Adrenal gland (tissue), 12 donors: Measurements from ENCODE around the gene SCAI. TPM values are rescaled to one million over a fixed set of nuclear protein-coding genes. Genes with fewer than 3 reads are reported as not detected.
"Not testable (repeated sequence)": the region's sequence is repeated elsewhere in the genome, so short reads cannot be mapped to it uniquely, and the experiment has no call there.

Experiments
- DNase-seq, 7 donors: peaks; one replicate each; pipeline ENCODE4 v3.0.0-alpha.2; 2019 to 2020
- H3K27ac ChIP-seq, 5 donors: fragments of 200-600 bp; sonication (generic) in 4 of 5; 1 replicate in 3 of 5; 2 replicates in 2 of 5; pipeline versions ENCODE4 v1.5.1 to v1.8.0; 2016 to 2020; ENCODE audit warnings: mild to moderate bottlenecking in 1 of 5
- H3K27me3 ChIP-seq: fragments of 200-600 bp; 2 replicates; pipeline ENCODE4 v1.8.0; 2021
- H3K36me3 ChIP-seq, 2 donors: fragments of 200-600 bp; replicated peaks in 1 of 2; 1 replicate in 1 of 2; 2 replicates in 1 of 2; pipeline versions ENCODE4 v1.5.1 to v1.8.0; 2018 to 2022
- H3K4me1 ChIP-seq, 2 donors: fragments of 200-600 bp; replicated peaks in 1 of 2; 1 replicate in 1 of 2; 2 replicates in 1 of 2; pipeline versions ENCODE4 v1.5.1 to v1.8.0; 2018 to 2021
- H3K4me3 ChIP-seq, 4 donors: fragments of 200-600 bp; sonication (generic) in 3 of 4; one replicate each; pipeline ENCODE4 v1.5.1; 2016 to 2018
- H3K9me3 ChIP-seq, 3 donors: fragments of 200-600 bp; sonication (generic) in 1 of 3; replicated peaks in 1 of 3; 1 replicate in 2 of 3; 2 replicates in 1 of 3; pipeline versions ENCODE4 v1.5.1 to v1.8.0; 2016 to 2021
- CTCF ChIP-seq, 6 experiments: fragments of 450-650 bp in 4 of 6; fragments of 200-600 bp in 2 of 6; sonication (generic) in 1 of 6; IDR thresholded peaks; 1 replicate in 5 of 6; 2 replicates in 1 of 6; pipeline versions ENCODE4 v1.5.1 to v1.8.0; 2016 to 2021; ENCODE audit warnings: antibody characterized with exemption in 6 of 6, mild to moderate bottlenecking in 2 of 6, moderate library complexity in 1 of 6
- POLR2A ChIP-seq, 2 donors: fragments of 450-650 bp; IDR thresholded peaks; one replicate each; pipeline ENCODE4 v1.6.1; 2017; ENCODE audit warnings: antibody characterized with exemption in 2 of 2, mild to moderate bottlenecking in 2 of 2, moderate library complexity in 1 of 2
- WGBS, 4 donors: extraction: QIAGEN DNeasy Blood & Tissue Kit in 2 of 4; methylation state at CpG; one replicate each; pipeline versions ENCODE4 v1.1.5 to v1.1.7; 2013 to 2017; 5-methylcytosine and 5-hydroxymethylcytosine counted together
- intact Hi-C, 2 donors: fragments of 100-400 bp; cut with DNase I; formaldehyde crosslinking; loops; one replicate each; pipeline versions ENCODE4 v1.14.1 to v1.15.0; 2022 to 2023
- polyA plus RNA-seq, 3 donors: library from polyadenylated mRNA; stranded (reverse); fragments of 200-250 nt in 2 of 3; fragments of 350-450 nt in 1 of 3; fragmentation: Illumina TruSeq in 1 of 3; extraction: RNeasy Lipid Tissue Mini Kit (QIAGEN cat#74804) in 1 of 3; gene quantifications; one replicate each; pipeline ENCODE4 v1.2.3, GENCODE V29; 2013 to 2014
- total RNA-seq, 9 donors: library from RNA; depleted of rRNA in 4 of 9; stranded (reverse); fragments of >200 nt in 4 of 9; fragments of 120-200 nt in 1 of 9; fragmentation: NEBNext Ultra II Directional in 1 of 9; extraction: Animal tissue kit (Norgen Biotek cat#: 25700) in 1 of 9; gene quantifications; one replicate each; pipeline versions ENCODE4 v1.1.0 to v1.2.4, GENCODE V29; 2013 to 2023
- donor health status: healthy with polysubstance abuse.
- donor health status: Bipolar disorder and iron deficiency.
- donor health status: DM: yes; HTN: yes; CAD: no.
- donor health status: DM: no; HTN: no; CAD: no.
- donor health status: DM: no; HTN: no; CAD: no.
- donor health status: DM: yes; HTN: yes; CAD: no.

SCAI gene
- total and polyA plus RNA-seq, 12 donors: 1.4 to 19.6 (median 9.2) TPM

GRCh38 chr9:124934290-124934689 lies 209.0 kb downstream of the SCAI start:
- intact Hi-C loops: loop anchor here in 1 of 2 donors (10.0 kb wide), 1 partner anchor 211 kb away; the partner anchor contains the start of gene SCAI
- no peak for DNase-seq
- Histone ChIP-seq H3K27me3 (no peaks in the 10 kb centered on the region), H3K4me3 (no peak overlapping the region), H3K27ac (no peak overlapping the region), H3K4me1 (peaks cover 0 to 2% of the 10 kb centered on the region in 2 donors), H3K36me3 (peaks cover 0 to 55% of the 10 kb centered on the region in 2 donors), H3K9me3 (no peaks in the 10 kb centered on the region)
- TF ChIP-seq CTCF (IDR thresholded peaks at IDR 0.05): no peak
- no peak for TF ChIP-seq POLR2A (IDR thresholded peaks at IDR 0.05)

GRCh38 chr9:124932333-124932732 lies 211.0 kb downstream of the SCAI start:
- intact Hi-C loops: loop anchor here in 1 of 2 donors (10.0 kb wide), 1 partner anchor 212 kb away; the partner anchor contains the start of gene SCAI
- H3K4me1 ChIP-seq: no peaks in the 10 kb centered on the region
- no peak overlapping the region for H3K27ac ChIP-seq
- no peaks in the 10 kb centered on the region for H3K27me3 ChIP-seq
- peaks cover 0 to 70% of the 10 kb centered on the region in 2 donors for H3K36me3 ChIP-seq
- no peak for DNase-seq
- no peak overlapping the region for H3K4me3 ChIP-seq
- 76 to 81% (median 78%) methylated on average over 1 of the region's 1 CpG for WGBS, 4 donors
- TF ChIP-seq POLR2A (IDR thresholded peaks at IDR 0.05): no peak
- TF ChIP-seq CTCF (IDR thresholded peaks at IDR 0.05): no peak
- no peaks in the 10 kb centered on the region for H3K9me3 ChIP-seq

GRCh38 chr9:124929464-124929863 lies 213.9 kb downstream of the SCAI start:
- intact Hi-C loops: no loop called here
- no peak for TF ChIP-seq POLR2A (IDR thresholded peaks at IDR 0.05)
- no peak for TF ChIP-seq CTCF (IDR thresholded peaks at IDR 0.05)
- Histone ChIP-seq H3K27ac (no peak overlapping the region), H3K9me3 (no peaks in the 10 kb centered on the region), H3K4me3 (no peak overlapping the region), H3K36me3 (peaks cover 0 to 75% of the 10 kb centered on the region in 2 donors), H3K27me3 (no peaks in the 10 kb centered on the region), H3K4me1 (no peaks in the 10 kb centered on the region)
- WGBS, 4 donors: 91 to 95% (median 92%) methylated on average over 3 of the region's 3 CpGs
- no peak for DNase-seq

GRCh38 chr9:124928116-124928515 lies 215.2 kb downstream of the SCAI start:
- 84 to 91% (median 88%) methylated on average over 3 of the region's 3 CpGs for WGBS, 4 donors
- Histone ChIP-seq H3K9me3 (no peaks in the 10 kb centered on the region), H3K4me3 (no peak overlapping the region), H3K4me1 (no peaks in the 10 kb centered on the region), H3K27ac (no peak overlapping the region), H3K36me3 (peaks cover 0 to 69% of the 10 kb centered on the region in 2 donors), H3K27me3 (no peaks in the 10 kb centered on the region)
- DNase-seq: no peak
- no peak for TF ChIP-seq CTCF (IDR thresholded peaks at IDR 0.05)
- TF ChIP-seq POLR2A (IDR thresholded peaks at IDR 0.05): no peak
- intact Hi-C loops: no loop called here

GRCh38 chr9:124920394-124920793 lies 222.9 kb downstream of the SCAI start:
- H3K4me3 ChIP-seq, intact Hi-C loops, H3K4me1 ChIP-seq, H3K9me3 ChIP-seq, H3K27me3 ChIP-seq, H3K27ac ChIP-seq: not testable (repeated sequence)
- WGBS, 4 donors: 57 to 71% (median 62%) methylated on average over 6 of the region's 6 CpGs
- DNase-seq: peak in 1 of 7 donors; percentile 45
- peaks cover 0 to 53% of the 10 kb centered on the region in 2 donors for H3K36me3 ChIP-seq
